ENCODE results near the gene NIF3L1.

NIF3L1 gene

DNA sequence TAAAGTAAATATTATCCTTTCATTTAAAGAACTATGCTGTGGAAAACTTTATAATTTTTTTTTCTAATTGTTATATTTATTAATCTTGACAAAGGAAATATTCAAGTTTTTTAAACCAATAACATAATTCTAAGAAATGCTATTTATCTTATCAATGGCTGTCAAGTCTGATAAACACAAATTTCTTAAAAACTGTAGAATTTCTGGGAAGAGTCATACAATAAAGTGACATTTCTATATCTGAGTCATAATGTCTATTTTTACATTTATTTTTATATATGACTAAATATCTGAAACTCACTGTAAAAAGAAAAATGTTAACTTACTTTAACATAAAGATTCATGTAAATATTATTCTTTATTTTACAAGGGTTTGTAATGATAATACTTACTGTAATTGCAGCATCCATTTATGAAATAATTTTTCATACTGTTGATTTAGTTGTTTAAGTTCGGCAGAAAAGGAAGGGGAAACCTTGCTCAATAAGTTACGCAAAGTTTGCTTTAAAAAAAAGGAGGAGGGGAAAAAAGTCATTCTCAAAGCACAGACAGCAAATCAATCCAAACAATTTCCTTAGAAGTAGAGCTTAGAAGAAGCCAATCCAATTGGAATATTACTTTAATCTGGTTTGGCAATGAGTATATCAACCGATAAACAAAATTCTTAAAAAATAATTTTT is 41.9 kb downstream of the NIF3L1 start:
- TF ChIP-seq MAX (IDR thresholded peaks at IDR 0.05) (no peak), TCF12 (IDR thresholded peaks at IDR 0.05; ENCODE audit: low read depth) (no peak), EGR1 (IDR thresholded peaks at IDR 0.05) (no peak), YY1 (IDR thresholded peaks at IDR 0.05; ENCODE audit: low read depth) (no peak), USF1 (IDR thresholded peaks at IDR 0.05) (no peak), RAD21 (IDR thresholded peaks at IDR 0.05; ENCODE audit: low read depth) (no peak), CREB1 (IDR thresholded peaks at IDR 0.05; ENCODE audit: low read depth) (no peak), EP300 (IDR thresholded peaks at IDR 0.05; ENCODE audit: borderline replicate concordance) (no peak)

DNA sequence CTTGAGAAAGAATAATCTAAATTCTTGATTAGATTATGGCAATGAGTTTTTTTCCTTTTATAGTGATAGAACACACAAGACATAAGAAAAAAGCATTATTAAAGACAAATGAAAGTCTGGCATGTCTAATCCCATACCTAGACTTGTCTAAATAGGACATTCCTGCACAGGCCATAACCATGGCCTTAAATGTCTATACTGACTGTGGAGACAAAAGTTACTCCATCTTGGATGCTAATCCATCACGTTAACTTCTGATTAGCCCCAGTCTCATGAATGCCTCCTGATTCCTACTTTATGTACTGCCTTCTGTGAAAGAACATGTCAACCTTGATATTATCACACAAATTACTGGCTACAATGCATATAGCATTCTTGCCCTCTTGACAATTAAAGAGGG is 50.7 kb downstream of the NIF3L1 start:
- TF ChIP-seq CREB1 (IDR thresholded peaks at IDR 0.05; ENCODE audit: low read depth): no peak
- no peak for TF ChIP-seq TEAD4 (IDR thresholded peaks at IDR 0.05)
- no peak for TF ChIP-seq MAX (IDR thresholded peaks at IDR 0.05)
- TF ChIP-seq TAF1 (IDR thresholded peaks at IDR 0.05; ENCODE audit: low read depth): no peak

- no peak for TF ChIP-seq EGR1 (IDR thresholded peaks at IDR 0.05)
- no peak for TF ChIP-seq CREB1 (IDR thresholded peaks at IDR 0.05; ENCODE audit: low read depth)
- TF ChIP-seq ZBTB7A (IDR thresholded peaks at IDR 0.05; ENCODE audit: low read depth): no peak
- TF ChIP-seq TCF12 (IDR thresholded peaks at IDR 0.05; ENCODE audit: low read depth): no peak
- no peak for TF ChIP-seq MAX (IDR thresholded peaks at IDR 0.05)
- no peak for TF ChIP-seq TEAD4 (IDR thresholded peaks at IDR 0.05)
- TF ChIP-seq EP300 (IDR thresholded peaks at IDR 0.05; ENCODE audit: borderline replicate concordance): no peak
- TF ChIP-seq CEBPB (IDR thresholded peaks at IDR 0.05): no peak
- TF ChIP-seq TAF1 (IDR thresholded peaks at IDR 0.05; ENCODE audit: low read depth): no peak
- no peak for TF ChIP-seq FOXM1 (IDR thresholded peaks at IDR 0.05; ENCODE audit: borderline replicate concordance, low read depth)
- no peak for TF ChIP-seq NFIC (IDR thresholded peaks at IDR 0.05)
- TF ChIP-seq, protein P1, sequence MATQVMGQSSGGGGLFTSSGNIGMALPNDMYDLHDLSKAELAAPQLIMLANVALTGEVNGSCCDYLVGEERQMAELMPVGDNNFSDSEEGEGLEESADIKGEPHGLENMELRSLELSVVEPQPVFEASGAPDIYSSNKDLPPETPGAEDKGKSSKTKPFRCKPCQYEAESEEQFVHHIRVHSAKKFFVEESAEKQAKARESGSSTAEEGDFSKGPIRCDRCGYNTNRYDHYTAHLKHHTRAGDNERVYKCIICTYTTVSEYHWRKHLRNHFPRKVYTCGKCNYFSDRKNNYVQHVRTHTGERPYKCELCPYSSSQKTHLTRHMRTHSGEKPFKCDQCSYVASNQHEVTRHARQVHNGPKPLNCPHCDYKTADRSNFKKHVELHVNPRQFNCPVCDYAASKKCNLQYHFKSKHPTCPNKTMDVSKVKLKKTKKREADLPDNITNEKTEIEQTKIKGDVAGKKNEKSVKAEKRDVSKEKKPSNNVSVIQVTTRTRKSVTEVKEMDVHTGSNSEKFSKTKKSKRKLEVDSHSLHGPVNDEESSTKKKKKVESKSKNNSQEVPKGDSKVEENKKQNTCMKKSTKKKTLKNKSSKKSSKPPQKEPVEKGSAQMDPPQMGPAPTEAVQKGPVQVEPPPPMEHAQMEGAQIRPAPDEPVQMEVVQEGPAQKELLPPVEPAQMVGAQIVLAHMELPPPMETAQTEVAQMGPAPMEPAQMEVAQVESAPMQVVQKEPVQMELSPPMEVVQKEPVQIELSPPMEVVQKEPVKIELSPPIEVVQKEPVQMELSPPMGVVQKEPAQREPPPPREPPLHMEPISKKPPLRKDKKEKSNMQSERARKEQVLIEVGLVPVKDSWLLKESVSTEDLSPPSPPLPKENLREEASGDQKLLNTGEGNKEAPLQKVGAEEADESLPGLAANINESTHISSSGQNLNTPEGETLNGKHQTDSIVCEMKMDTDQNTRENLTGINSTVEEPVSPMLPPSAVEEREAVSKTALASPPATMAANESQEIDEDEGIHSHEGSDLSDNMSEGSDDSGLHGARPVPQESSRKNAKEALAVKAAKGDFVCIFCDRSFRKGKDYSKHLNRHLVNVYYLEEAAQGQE (IDR thresholded peaks at IDR 0.05; ENCODE audit: low read depth): no peak
- no peak for TF ChIP-seq RAD21 (IDR thresholded peaks at IDR 0.05; ENCODE audit: low read depth)
- no peak for TF ChIP-seq YY1 (IDR thresholded peaks at IDR 0.05; ENCODE audit: low read depth)
- TF ChIP-seq USF1 (IDR thresholded peaks at IDR 0.05): no peak
These were observed 54.4 kb downstream of the NIF3L1 start for GRCh38 chr2:200943527-200944105.

DNA sequence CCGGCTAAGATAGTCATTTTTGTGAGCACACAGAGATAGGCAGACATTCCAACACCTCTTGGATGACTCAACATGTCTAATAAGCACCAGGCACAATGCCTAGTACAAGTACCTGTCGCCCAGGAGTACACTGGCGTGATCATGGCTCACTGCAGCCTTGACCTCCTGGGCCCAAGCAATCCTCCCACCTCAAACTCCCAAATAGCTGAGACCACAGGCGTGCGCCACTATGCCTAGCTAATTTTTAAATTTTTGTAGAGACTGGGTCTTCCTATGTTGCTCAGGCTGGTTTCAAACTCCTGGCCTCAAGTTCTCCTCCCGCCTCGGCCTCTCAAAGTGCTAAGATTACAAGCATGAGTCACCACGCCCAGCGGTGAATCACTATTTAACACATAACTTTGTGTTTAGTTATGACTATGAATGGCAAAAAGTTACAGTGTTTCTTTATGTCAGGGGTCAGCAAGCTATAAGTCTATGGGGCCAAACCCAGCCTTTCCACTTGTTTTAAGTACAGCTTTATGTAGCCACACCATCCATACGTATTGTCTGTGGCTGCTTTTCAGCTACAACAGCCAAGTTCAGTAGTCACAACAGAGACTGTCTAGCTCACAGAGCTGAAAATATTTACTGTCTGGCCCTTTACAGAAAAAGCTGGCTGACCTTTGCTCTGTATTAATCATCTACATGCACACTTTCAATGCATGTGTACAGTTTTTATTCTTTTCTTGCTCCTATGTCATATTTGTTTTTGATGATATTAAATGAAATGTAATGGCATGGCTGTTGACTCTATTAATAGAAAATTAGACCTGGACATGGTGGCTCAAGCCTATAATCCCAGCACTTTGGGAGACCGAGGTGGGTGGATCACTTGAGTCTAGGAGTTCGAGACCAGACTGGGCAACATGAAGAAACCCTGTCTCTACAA is 55.6 kb downstream of the NIF3L1 start:
- TF ChIP-seq YY1 (IDR thresholded peaks at IDR 0.05; ENCODE audit: low read depth) (no peak), NFIC (IDR thresholded peaks at IDR 0.05) (no peak), EGR1 (IDR thresholded peaks at IDR 0.05) (no peak), USF1 (IDR thresholded peaks at IDR 0.05) (no peak), FOXM1 (IDR thresholded peaks at IDR 0.05; ENCODE audit: borderline replicate concordance, low read depth) (no peak), EP300 (IDR thresholded peaks at IDR 0.05; ENCODE audit: borderline replicate concordance) (no peak), TAF1 (IDR thresholded peaks at IDR 0.05; ENCODE audit: low read depth) (no peak), CREB1 (IDR thresholded peaks at IDR 0.05; ENCODE audit: low read depth) (no peak), CEBPB (IDR thresholded peaks at IDR 0.05) (no peak), MAX (IDR thresholded peaks at IDR 0.05) (no peak), RAD21 (IDR thresholded peaks at IDR 0.05; ENCODE audit: low read depth) (no peak)
- TF ChIP-seq, protein P1 (IDR thresholded peaks at IDR 0.05; ENCODE audit: low read depth): no peak

Measured in Ishikawa (cell line).